Hepatic stellate cell (primary cell): ENCODE measurements around the gene CCK.

Source experiments
- DNase-seq: peaks from one replicate; pipeline ENCODE4 v3.0.0; 2011; ENCODE audit warnings: low spot score

The CCK gene

GRCh38 chr3:42267878-42268277, 1.9 kb upstream of the CCK start:
- DNase-seq: no peak

GRCh38 chr3:42265059-42265991, 660 bp downstream of the CCK start:
- DNase-seq: no peak

GRCh38 chr3:42264399-42265058, 1.5 kb downstream of the CCK start:
- DNase-seq: no peak

- no peak for DNase-seq
Observed at GRCh38 chr3:42263354-42264346, 2.3 kb downstream of the CCK start.

- no peak for DNase-seq
Observed at GRCh38 chr3:42262525-42262924, 3.5 kb downstream of the CCK start.

GRCh38 chr3:42257007-42257406, 9.0 kb downstream of the CCK start:
- no peak for DNase-seq

GRCh38 chr3:42256135-42256819, 9.7 kb downstream of the CCK start:
- DNase-seq: no peak

GRCh38 chr3:42254566-42254965, 11.4 kb downstream of the CCK start:
- DNase-seq: no peak

- DNase-seq: no peak
Observed at GRCh38 chr3:42250761-42251160, 15.2 kb downstream of the CCK start.

GRCh38 chr3:42247576-42248027, 18.4 kb downstream of the CCK start:
- peak; percentile 35 for DNase-seq

- no peak for DNase-seq
Observed at GRCh38 chr3:42246091-42246490, 19.9 kb downstream of the CCK start.

GRCh38 chr3:42236611-42237010, 29.4 kb downstream of the CCK start:
- DNase-seq: no peak

- no peak for DNase-seq
Observed at GRCh38 chr3:42235532-42235931, 30.5 kb downstream of the CCK start.

GRCh38 chr3:42230860-42231259, 35.1 kb downstream of the CCK start:
- DNase-seq: no peak

- DNase-seq: peak; percentile 71
Observed at GRCh38 chr3:42229942-42230688, 35.9 kb downstream of the CCK start.

- DNase-seq: no peak
Observed at GRCh38 chr3:42229266-42229941, 36.6 kb downstream of the CCK start.

GRCh38 chr3:42228796-42229195, 37.2 kb downstream of the CCK start:
- no peak for DNase-seq

- no peak for DNase-seq
Observed at GRCh38 chr3:42226470-42227425, 39.2 kb downstream of the CCK start.
